HG03095 (cell line): Measurements from ENCODE around the gene LCN9.
"Not testable (repeated sequence)": the region's sequence is repeated elsewhere in the genome, so short reads cannot be mapped to it uniquely, and the experiment has no call there.

ENCODE experiments used
- ATAC-seq: cut with Tn5 transposase; IDR thresholded peaks from one replicate; pipeline ENCODE4 v1.9.1; 2021; ENCODE audit warnings: moderate library complexity; ENCODE audit not compliant: unreplicated experiment

The LCN9 gene, protein sequence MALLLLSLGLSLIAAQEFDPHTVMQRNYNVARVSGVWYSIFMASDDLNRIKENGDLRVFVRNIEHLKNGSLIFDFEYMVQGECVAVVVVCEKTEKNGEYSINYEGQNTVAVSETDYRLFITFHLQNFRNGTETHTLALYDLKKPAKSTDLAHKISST

DNA sequence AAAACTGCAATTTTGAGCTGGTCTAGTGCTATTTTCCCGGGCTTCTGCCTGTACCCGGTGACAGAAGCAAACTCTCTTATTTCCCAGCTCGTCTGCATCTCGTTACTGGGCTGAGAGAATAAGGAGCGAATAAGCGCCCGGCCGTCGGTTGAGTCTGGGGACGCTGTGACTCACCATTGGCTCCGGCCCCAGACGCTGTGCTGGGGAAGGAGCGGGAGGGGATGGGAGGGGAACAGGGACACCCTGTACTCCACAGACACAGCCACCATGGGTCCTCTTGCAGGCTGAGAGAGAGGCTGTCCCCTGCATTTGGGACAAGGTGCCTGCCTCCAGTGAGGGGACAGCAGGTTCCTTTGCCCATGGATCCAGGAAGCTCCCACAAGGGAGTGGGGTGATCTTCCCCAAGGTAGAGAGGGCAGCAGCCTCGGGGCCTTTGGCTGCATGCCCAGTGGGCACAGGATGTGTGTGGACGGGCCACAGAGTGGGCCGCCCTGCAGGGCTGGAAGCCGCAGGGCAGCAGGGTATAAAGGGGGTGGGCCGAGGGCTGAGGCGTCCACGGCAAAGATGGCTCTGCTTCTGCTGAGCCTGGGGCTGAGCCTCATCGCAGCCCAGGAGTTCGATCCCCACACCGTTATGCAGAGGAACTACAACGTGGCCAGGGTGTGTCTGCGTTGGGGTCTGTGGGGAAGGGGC is at the start of gene LCN9:
Gene LCN9 (plus strand): TSS at position 552 of the 693 bp plus-strand sequence. CDS start 13 bp downstream, at position 565.
- no peak for ATAC-seq

DNA sequence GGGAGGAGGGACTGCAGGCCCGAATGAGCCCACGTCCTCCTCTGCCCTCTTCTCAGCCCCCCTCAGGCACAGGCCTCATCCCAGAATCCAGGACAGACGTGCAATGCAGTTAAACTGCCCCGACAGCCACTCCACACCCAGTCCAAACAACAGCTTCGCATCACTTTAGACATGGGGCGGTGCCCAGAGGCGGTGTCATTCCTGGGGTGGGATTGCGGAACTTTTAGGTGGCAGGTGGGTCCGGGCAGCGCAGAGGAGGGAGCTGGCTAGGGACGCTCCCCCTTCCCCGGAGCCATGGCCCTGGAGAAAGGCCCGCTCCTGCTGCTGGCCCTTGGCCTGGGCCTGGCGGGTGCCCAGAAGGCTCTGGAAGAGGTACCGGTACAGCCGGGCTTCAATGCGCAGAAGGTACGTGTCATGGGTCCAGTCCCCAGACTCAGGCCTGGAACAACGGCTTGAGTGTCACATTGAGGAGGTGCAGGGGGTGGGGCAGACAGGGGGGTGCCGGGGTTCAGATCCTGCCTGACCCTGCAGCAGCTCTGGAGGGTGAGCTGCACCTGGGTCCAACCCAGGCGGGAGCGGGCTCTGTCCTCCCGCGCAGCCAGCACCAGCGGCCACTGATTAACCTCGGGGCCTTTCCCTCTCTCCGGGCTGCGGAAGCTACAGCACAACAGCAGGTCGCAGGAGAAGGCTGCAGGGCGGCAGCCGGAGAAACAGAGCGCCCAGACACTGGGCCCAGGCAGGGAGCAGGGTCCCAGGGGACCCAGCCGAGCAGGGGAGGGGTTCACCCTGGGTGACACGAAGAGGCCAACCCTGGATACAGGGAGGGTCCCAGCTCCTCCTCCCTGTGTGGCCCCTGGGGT is 48.9 kb upstream of the LCN9 start:
- no peak for ATAC-seq

DNA sequence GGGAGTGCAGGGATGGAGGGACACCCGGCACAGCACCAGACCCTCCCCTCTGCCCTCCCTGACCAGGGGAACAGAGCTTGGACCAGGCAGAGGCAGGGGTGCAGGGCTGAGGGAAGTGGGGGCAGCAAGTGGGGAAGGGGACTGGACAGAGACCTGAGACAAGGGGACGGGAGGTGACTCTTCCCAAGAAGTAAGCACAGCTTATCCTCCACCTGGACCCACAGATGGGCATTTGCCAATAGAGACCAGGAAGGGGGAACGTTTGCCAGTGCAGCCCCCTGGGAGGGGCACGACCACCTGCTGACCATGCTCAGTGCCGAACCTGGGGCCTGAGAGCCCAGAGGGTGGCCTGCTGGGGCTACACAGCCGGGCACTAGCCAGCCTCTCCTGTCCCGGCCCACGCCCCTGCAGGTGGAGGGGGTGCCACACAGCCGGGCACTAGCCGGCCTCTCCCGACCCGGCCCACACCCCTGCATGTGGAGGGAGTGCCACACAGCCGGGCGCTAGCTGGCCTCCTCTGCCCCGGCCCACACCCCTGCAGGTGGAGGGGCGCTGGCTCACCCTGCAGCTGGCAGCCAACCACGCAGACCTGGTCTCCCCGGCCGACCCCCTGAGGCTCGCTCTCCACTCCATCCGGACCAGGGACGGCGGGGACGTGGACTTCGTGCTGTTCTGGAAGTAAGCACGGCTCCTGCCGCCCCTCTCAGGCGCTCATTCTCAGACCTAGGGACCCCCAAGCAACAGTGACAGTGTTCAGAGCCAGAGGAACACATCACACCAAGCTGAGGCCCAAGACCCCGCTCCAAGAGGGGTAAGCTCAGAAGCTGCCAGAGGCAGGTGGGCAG is 48.1 kb upstream of the LCN9 start:
- ATAC-seq = no peak

DNA sequence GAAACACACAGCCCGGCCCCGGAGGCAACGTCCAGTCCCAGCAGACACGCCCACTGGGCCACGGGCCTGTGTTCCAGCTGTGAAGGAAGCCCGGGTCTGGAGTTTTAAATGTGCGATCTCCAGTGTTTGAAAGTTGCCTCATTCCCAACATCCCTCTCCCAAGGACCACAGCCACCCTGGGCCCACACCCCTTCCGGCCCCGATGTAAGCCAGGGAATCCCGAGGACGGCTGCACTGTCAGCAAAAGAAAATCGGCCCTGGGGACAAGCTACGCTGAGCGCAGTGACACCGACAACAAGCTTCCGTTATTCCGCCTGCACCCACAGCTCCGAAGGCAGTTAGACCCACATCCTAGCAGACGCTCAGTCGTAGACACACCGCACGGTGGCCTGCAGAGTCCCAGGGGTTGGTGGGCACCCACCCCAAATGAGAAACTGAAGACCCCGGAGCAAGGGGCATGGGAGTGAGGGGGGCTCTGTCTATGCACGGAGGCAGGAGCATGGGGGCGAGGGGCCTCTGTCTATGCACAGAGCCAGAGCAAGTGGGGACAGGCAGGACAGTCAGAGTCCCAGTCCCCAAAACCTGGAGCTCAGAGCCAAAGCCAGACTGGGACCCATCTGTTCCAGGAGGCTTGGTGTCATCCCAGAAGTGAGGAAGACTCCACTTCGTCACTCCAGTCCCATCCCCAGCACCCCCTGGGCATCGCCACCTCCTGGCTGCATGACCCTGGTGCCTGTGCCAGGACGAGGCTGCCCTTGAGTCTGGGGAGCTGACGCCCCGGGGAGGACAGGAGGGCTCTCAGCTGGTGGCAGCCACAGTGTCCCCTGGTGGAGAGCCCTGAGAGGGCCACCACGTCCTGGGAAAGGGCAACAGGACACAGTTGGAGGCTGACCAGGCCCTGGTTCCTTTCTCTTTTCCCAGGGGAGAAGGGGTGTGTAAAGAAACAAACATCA is 47.2 kb upstream of the LCN9 start:
- ATAC-seq = no peak

DNA sequence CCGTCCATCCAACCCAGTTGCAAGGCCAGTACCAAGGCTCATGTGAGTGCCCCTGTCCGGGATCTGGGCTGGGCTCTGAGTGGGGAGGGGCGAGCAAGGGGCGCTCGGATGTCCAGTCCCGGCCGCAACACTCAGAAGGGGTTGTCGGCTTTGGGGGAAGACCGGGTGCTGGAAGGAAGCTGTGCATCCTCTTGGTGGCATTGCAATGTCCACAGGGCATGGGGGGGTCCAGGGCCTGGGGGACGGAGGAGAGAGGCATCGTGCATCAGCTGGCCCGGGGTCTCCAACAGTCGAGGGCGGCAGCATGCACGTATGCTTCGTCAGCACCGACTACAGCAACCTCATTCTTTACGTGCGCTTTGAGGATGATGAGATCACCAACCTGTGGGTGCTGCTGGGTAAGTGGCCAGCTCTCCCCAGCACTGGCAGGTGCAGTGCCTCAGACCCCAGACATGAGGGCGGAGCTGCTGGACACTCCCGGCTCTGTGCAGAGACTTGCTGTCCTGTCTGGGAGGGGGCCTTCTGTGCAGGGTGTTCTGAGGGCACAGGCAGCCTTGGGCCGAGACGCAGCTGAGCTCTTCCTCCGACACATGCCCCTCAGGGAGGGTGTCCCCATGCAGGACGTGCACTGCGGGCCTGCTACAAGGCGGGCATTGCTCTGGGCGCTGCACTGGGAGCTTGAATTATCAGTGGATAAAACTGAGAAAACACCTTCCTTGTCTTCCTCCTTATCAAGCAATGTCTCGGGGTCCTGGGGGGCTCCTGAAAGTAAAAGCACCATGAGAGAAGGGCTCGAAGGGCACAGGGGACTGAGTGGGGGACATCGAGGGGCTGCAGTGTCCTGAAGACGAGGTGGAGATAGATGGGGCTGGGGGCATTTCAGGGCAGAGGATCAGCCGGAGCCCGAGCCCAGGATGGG is 46.2 kb upstream of the LCN9 start:
- ATAC-seq = no peak

DNA sequence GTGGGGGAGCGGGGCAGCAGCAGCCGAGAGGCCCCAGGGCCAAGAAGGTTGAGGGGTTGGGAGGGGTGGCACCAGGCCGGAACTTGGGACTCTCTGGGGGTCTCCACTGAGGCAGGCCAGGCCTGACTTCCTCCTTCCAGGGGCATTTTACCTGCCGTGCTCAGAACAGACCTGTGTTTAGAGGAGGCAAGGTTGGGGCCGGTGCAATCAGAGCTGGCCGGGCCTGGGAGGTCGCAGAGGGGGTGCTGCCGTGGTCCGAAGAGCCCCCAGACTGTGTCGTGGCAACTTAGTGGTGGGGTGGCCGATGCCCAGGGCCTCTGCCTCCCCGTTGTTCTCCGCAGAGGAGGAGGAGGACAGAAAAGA is 45.6 kb upstream of the LCN9 start:
- no peak for ATAC-seq

DNA sequence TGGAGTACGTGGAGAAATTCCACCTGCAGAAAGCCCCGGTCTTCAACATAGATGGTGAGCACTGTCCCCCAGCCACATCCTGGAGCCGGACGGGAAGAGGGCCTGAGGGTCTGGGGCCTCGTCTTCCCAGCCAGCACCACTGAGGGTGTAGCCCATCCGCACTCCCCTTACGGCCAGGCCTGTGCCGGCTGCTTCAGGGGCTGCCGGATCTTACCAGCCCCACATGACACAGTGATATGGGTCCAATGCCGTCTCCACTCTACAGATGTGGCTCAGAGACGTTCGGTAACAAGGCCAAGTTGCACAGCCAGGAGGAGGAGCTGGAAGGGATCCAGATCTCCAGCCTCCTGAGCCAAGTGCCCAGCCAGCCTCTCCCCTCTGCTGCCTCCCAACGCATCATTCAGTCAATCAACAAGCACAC is 45.1 kb upstream of the LCN9 start:
- ATAC-seq = no peak

DNA sequence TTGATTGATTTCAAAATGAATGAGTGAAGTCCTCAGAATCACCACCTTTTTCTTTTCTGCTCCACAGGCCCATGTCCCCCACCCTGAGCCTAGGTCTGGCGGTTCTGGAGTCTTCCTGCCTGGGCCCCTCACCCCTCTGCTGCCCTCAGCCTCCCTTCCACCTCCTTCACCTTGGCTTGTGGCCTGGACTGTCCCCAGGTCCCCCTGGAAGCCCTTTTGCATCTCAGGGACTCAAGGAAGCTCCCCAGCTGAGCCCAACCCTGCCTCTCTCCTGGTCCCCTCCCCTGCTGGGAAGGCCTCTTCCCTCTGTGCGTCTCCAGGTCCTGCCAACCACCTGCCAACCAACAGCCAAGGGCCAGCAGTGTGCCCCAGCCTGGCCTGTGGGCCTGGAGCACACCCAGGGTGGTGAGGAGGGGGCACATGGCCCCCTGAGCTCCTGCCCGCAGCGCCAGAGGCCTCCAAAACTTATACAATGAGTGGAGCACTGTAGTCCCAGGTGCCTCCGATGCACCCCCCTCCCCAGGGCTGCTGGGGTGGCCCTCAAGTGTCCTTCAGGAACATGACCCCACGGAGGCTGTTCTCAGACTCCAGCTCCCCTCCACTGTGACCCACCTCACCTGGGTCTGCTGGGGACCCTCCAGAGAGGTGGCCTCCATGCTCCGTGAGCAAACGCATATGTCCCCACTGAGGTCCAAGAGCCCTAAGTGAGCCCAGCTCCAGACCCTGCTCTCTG is 44.1 kb upstream of the LCN9 start:
- ATAC-seq = no peak

DNA sequence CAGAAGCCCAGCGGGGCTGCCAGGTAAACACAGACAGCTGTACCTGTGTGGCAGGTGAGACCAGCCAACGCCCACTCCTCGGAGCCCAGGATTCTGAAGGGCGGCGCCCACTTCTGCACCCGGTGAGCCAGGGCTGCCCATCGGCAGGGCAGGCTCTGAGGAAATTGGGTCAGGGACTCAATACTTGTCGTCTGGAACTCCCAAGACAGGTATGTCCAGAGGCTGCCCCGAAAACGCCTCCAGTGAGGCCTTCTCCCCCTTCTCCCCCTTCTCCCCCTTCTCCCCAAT is 43.6 kb upstream of the LCN9 start:
- ATAC-seq = no peak

DNA sequence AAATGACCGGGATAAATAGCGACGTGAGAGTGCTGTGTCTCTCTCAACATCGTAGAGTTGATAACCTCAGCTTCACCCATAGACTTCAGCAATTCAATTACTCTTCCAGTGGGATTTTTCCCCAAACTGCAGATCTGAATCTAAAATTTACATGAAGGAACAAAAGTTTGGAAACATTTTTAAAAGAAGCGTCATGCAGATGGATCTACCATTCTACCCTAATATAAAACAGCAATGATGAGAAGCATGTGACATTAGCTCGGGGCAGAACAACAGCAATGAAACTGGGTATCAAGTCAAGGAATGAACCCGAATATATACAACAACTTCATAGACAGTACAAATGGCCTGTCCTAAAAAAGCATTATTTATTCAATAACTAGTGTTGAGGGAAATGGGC is 42.6 kb upstream of the LCN9 start:
- no peak for ATAC-seq

DNA sequence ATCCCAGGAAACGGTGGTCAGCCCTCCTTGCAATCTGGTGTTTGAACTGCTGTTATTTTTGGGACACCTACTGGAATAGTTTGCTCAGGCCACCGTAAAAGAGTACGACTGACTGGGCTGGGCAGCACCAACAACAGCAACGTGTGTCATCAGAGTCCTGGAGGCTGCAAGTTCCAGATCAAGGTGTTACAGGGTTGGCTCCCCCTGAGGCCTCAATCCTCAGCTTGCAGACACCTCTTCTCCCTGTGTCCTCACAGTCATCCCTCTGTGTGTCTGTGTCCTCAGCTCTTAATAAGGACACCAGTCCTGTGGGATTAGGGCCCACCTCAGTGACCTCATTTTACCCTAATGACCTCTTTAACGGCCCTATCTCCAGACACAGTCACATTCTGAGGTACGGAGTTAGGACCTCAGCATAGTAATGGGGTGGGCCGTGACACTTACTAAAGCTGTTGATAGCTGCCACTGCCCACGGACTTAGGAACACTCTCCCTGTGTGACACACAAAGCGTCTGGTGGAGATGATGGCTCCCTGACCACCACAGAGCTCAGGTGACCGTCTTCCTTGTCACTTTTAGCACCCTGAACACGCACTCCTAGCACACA is 40.6 kb upstream of the LCN9 start:
- no peak for ATAC-seq

DNA sequence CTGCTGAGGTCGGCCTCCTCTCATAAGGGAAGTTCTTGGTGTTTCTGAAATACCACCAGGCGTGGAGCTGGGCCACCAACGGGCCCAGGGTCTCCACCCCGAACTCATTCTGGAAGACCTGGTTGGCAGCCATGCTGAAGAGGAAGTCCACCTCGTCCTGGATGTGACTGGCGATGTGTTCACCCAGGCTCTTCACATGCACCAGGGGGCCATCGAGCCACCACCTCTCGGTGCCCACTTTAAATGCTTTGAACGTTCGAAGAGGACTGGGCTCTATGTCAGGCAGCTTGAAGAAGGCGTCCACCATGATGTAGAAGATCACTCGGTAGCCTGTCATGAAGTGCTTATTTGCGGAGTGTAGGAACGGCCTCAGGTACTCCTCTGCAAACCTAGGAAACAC is 38.8 kb upstream of the LCN9 start:
- ATAC-seq = no peak

DNA sequence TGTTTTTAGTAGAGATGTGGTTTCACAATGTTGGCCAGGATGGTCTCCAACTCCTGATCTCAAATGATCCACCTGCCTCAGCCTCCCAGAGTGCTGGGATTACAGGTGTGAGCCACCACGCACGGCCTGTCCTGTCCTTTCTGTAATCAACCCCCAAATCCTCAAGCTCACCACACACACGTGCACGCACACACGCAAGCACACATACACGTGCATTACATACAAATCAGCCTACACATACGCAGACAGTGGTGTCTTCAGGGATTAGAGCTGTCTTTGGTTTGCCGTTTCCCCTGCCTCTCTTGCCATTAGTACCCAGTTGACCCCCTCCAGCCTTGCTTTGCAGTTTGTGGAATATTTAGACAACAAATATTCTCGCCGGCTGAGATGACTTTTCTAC is 30.3 kb upstream of the LCN9 start:
- no peak for ATAC-seq

DNA sequence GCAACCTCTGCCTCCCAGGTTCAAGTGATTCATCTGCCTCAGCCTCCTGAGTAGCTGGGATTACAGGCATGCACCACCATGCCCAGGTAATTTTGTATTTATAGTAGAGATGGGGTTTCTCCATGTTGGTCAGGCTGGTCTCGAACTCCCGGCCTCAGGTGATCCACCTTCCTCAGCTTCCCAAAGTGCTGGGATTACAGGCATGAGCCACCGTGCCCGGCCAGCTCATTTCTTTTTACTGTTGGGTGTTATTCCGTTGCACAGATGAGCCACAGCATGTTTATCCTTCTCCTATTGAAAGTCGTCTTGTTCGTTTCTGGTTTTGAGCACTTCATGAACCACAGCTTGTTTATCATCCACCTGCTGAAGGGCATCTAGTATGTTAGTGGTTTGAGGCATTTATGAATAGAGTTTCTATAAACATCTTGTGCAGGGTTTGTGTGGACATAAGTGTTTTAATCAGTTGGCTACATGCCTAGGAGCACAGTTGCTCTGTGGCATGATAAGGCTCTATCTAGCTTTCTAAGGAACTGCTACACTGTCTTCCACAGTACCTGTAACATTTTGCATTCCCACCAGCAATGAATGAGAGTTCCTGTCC is 26.1 kb upstream of the LCN9 start:
- not testable (repeated sequence) for ATAC-seq

DNA sequence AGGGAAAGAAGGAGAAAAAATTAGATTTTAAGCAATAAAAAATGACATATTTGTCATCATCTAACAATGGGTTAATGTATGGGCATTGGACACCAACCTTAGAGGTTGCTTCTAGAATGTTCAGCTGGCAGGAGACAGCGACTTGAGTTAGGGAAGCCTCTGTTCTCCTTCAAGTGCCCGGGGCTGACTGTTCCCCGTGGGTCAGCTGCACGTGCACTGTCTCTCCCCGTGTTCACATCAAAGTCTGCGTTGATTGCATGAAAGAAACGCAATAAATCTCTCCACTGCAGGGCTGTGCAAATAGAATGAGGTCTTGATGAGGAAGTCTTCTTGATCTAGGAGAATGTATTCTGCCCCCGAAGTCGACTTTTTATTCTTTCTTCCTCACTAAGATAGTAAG is 23.9 kb upstream of the LCN9 start, which contains the start of gene GLT6D1:
Gene GLT6D1 (minus strand): TSS at position 345 of the 400 bp plus-strand sequence. CDS start 353 bp downstream, outside the sequence.
- ATAC-seq = no peak

DNA sequence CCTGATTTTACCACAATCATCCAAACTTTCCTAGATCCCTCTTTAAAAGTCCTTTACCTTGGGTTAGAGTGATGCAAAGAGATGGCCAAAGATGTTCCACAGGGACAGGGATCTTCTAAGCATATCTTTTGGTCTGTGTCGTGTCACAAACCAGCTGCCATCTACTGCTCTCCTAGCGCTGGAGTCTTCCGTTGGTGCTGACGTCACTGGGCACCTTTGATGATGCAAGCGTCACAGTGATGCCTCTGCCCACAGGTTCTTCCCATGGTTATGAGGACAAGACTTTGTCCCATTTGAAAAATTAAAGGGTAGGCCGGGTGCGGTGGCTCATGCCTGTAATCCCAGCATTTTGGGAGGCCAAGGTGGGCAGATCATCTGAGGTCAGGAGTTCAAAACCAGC is 22.1 kb upstream of the LCN9 start:
- no peak for ATAC-seq

DNA sequence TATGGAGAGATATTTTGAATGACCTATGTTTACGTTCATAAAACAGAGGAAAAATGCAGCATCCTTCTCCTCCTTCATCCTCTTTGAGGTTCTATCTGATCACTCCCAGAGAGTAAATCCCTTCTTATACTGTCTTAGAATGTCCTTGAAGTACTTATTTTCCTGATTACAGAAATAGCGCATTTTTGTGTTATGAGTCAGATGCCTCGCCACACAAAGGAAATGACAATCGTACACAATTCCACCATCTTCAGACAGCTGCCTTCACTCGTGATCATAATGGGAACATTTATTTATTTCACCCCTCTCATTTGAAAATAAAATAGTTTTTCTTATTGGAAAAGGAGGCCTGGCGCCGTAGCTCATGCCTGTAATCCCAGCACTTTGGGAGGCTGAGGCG is 21.4 kb upstream of the LCN9 start:
- ATAC-seq = no peak
